HepG2 (cell line): ENCODE data around the gene CNNM4. TPM values are rescaled to one million over a fixed set of nuclear protein-coding genes. Genes with fewer than 3 reads are reported as not detected.
A peak's percentile ranks its signal among the peaks of the same experiment; 100 is the strongest.

Source experiments
- AFF4 ChIP-seq: sonication (generic); formaldehyde crosslinking; IDR thresholded peaks from 2 replicates; pipeline ENCODE4 v1.4.0; 2020; ENCODE audit warnings: missing genetic modification reagents
- CBX5 ChIP-seq: sonication (generic); formaldehyde crosslinking; IDR thresholded peaks from 2 replicates; pipeline ENCODE4 v1.4.0; 2020; ENCODE audit warnings: missing genetic modification reagents, borderline replicate concordance
- CCAR2 ChIP-seq: fragments of 200-400 bp; formaldehyde crosslinking; optimal IDR thresholded peaks from 2 replicates; pipeline ENCODE3; 2018; ENCODE audit warnings: low read depth, mild to moderate bottlenecking, low read length, moderate library complexity
- DMTF1 ChIP-seq: sonication (generic); formaldehyde crosslinking; IDR thresholded peaks from 2 replicates; pipeline ENCODE4 v1.4.0; 2020; ENCODE audit warnings: mild to moderate bottlenecking, missing genetic modification reagents
- GMEB2 ChIP-seq: IDR thresholded peaks from 2 replicates; pipeline ENCODE4 v1.6.1; 2016; ENCODE audit warnings: missing biosample characterization, missing genetic modification reagents, low read depth
- MAX ChIP-seq: IDR thresholded peaks from 2 replicates; pipeline ENCODE4 v1.6.1; 2012; ENCODE audit warnings: inconsistent platforms
- MYNN ChIP-seq: sonication (generic); formaldehyde crosslinking; IDR thresholded peaks from 2 replicates; pipeline ENCODE4 v1.4.0; 2020; ENCODE audit warnings: mild to moderate bottlenecking, low read depth, missing genetic modification reagents
- RORA ChIP-seq: sonication (generic); formaldehyde crosslinking; IDR thresholded peaks from 2 replicates; pipeline ENCODE4 v1.5.0; 2020; ENCODE audit warnings: mild to moderate bottlenecking, missing genetic modification reagents, moderate library complexity
- SMARCC2 ChIP-seq: fragments of 450-650 bp; IDR thresholded peaks from 2 replicates; pipeline ENCODE4 v1.6.1; 2017; ENCODE audit warnings: antibody characterized with exemption, mild to moderate bottlenecking
- TEF ChIP-seq: sonication (generic); formaldehyde crosslinking; IDR thresholded peaks from 2 replicates; pipeline ENCODE4 v1.5.0; 2020; ENCODE audit warnings: missing genetic modification reagents
- TFE3 ChIP-seq: IDR thresholded peaks from 2 replicates; pipeline ENCODE4 v1.6.1; 2016
- YEATS4 ChIP-seq: sonication (generic); formaldehyde crosslinking; IDR thresholded peaks from 2 replicates; pipeline ENCODE4 v1.4.0; 2020; ENCODE audit warnings: missing genetic modification reagents, borderline replicate concordance
- ZNF17 ChIP-seq: sonication (generic); formaldehyde crosslinking; IDR thresholded peaks from 2 replicates; pipeline ENCODE4 v1.5.0; 2020; ENCODE audit warnings: mild to moderate bottlenecking, missing genetic modification reagents
- ZNF513 ChIP-seq: sonication (generic); formaldehyde crosslinking; conservative IDR thresholded peaks from 2 replicates; pipeline ENCODE4 v1.5.0; 2020; ENCODE audit warnings: missing genetic modification reagents
- ZNF567 ChIP-seq: sonication (generic); formaldehyde crosslinking; IDR thresholded peaks from 2 replicates; pipeline ENCODE4 v1.8.1; 2023; ENCODE audit warnings: mild to moderate bottlenecking, missing genetic modification reagents, borderline replicate concordance
- ZNF614 ChIP-seq: IDR thresholded peaks from 2 replicates; pipeline ENCODE4 v1.6.1; 2018; ENCODE audit warnings: missing biosample characterization, missing genetic modification reagents, inconsistent platforms, borderline replicate concordance
- polyA plus RNA-seq, 8 experiments: library from polyadenylated mRNA; depleted of rRNA in 3 of 8; stranded (reverse) in 7 of 8; unstranded in 1 of 8; fragments of >200 nt; fragmentation: Illumina TruSeq in 4 of 8; extraction: Trizol in 4 of 8; gene quantifications; 2 replicates each; pipeline versions ENCODE4 v1.2.1 to v1.2.3, GENCODE V29; 2011 to 2016; ENCODE audit warnings: low read depth in 4 of 8, missing spikeins in 1 of 8, mixed read lengths in 1 of 8; ENCODE audit not compliant: insufficient read depth in 1 of 8
- total RNA-seq, 5 experiments: library from RNA; depleted of rRNA; stranded (reverse); fragments of >200 nt; fragmentation: Illumina TruSeq; extraction: Trizol; gene quantifications; 2 replicates each; pipeline ENCODE4 v1.2.3, GENCODE V29; 2016; ENCODE audit warnings: low read depth in 1 of 5

CNNM4 gene
- total and polyA plus RNA-seq, 2 of the 13 experiments (the other 11 are each of a cell fraction or from before 2014, with no cell fraction given), result 5.9 to 8.4 TPM

GRCh38 chr2:96760036-96760985 is at the start of gene CNNM4 (continued):
- TF ChIP-seq DMTF1 (CRISPR knock-in tag) (no peak), ZNF513 (CRISPR knock-in tag) (no peak), MYNN (CRISPR knock-in tag) (no peak), RORA (no peak), CBX5 (CRISPR knock-in tag) (no peak), ZNF17 (CRISPR knock-in tag) (no peak), AFF4 (no peak), GMEB2 (no peak), ZNF614 (CRISPR knock-in tag) (no peak), SMARCC2 (no peak), TEF (CRISPR knock-in tag) (no peak), ZNF567 (CRISPR knock-in tag) (peak; percentile 55; the same call in 1 of the 2 replicates), TFE3 (CRISPR knock-in tag) (peak; percentile 30; the same call in 1 of the 2 replicates), YEATS4 (CRISPR knock-in tag) (no peak), CCAR2 (no peak), MAX (peak; percentile 92)
